ENCODE data around the gene OTUD6A. TPM values are rescaled to one million over a fixed set of nuclear protein-coding genes. Genes with fewer than 3 reads are reported as not detected.

Gene OTUD6A
- total RNA-seq, 4 donors from 2014 or later: not detected

- DNase-seq: no peak
- H3K9me3 ChIP-seq: no peaks in the 10 kb centered on the region
- no peaks in the 10 kb centered on the region for H3K27me3 ChIP-seq
- intact Hi-C loops (cut with DNase I; ENCODE audit: low total_unique reads): no loop called here
- H3K4me1 ChIP-seq: no peaks in the 10 kb centered on the region
- no peaks in the 10 kb centered on the region for H3K36me3 ChIP-seq
- H3K4me3 ChIP-seq: no peak overlapping the region
- no peak overlapping the region for H3K27ac ChIP-seq
- TF ChIP-seq POLR2A (IDR thresholded peaks at IDR 0.05): no peak
- TF ChIP-seq, protein P1, sequence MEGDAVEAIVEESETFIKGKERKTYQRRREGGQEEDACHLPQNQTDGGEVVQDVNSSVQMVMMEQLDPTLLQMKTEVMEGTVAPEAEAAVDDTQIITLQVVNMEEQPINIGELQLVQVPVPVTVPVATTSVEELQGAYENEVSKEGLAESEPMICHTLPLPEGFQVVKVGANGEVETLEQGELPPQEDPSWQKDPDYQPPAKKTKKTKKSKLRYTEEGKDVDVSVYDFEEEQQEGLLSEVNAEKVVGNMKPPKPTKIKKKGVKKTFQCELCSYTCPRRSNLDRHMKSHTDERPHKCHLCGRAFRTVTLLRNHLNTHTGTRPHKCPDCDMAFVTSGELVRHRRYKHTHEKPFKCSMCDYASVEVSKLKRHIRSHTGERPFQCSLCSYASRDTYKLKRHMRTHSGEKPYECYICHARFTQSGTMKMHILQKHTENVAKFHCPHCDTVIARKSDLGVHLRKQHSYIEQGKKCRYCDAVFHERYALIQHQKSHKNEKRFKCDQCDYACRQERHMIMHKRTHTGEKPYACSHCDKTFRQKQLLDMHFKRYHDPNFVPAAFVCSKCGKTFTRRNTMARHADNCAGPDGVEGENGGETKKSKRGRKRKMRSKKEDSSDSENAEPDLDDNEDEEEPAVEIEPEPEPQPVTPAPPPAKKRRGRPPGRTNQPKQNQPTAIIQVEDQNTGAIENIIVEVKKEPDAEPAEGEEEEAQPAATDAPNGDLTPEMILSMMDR (IDR thresholded peaks at IDR 0.05): no peak
Measured at GRCh38 chrX:70044541-70045245, 17.6 kb upstream of the OTUD6A start.

- no peak for DNase-seq
- intact Hi-C loops (cut with DNase I; ENCODE audit: low total_unique reads): no loop called here
- H3K27ac ChIP-seq: no peak overlapping the region
- TF ChIP-seq, protein P1 (IDR thresholded peaks at IDR 0.05): no peak
- no peak for TF ChIP-seq POLR2A (IDR thresholded peaks at IDR 0.05)
- no peak overlapping the region for H3K4me3 ChIP-seq
- no peaks in the 10 kb centered on the region for H3K9me3 ChIP-seq
- H3K4me1 ChIP-seq: no peaks in the 10 kb centered on the region
- H3K27me3 ChIP-seq: no peaks in the 10 kb centered on the region
- H3K36me3 ChIP-seq: no peaks in the 10 kb centered on the region
Measured at GRCh38 chrX:70046978-70047377, 15.3 kb upstream of the OTUD6A start.

DNA sequence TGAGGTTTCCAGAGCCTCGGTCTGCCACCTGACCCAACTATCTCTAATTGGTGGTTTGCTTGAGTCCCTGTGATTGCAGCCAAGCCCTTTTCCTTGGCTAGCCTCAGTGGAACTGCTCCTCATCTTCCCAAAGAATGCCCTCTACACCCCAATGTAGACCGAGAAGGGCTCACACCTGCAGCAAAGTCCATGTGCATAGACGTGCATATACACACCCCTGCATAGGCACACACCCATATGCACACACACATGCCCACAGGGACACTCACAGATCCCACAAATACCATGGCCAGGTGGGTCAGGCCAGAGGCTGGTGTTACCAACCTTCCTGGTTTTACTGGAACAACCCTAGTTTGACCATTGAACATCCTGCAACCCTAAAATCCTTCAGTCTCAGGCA is 12.9 kb upstream of the OTUD6A start:
- DNase-seq: no peak
- intact Hi-C loops (cut with DNase I; ENCODE audit: low total_unique reads): no loop called here
- no peak for TF ChIP-seq POLR2A (IDR thresholded peaks at IDR 0.05)
- TF ChIP-seq, protein P1 (IDR thresholded peaks at IDR 0.05): no peak
- no peaks in the 10 kb centered on the region for H3K36me3 ChIP-seq
- H3K27me3 ChIP-seq: no peaks in the 10 kb centered on the region
- H3K4me3 ChIP-seq: no peak overlapping the region
- H3K9me3 ChIP-seq: no peaks in the 10 kb centered on the region
- no peak overlapping the region for H3K27ac ChIP-seq
- H3K4me1 ChIP-seq: no peaks in the 10 kb centered on the region

GRCh38 chrX:70049925-70050324 is 12.3 kb upstream of the OTUD6A start, which contains the start of gene AWAT2:
TSS of gene AWAT2 (minus strand) at chrX:70049938. CDS start at chrX:70049932, 6 bp downstream.
- H3K9me3 ChIP-seq: no peaks in the 10 kb centered on the region
- intact Hi-C loops (cut with DNase I; ENCODE audit: low total_unique reads): no loop called here
- H3K36me3 ChIP-seq: no peaks in the 10 kb centered on the region
- TF ChIP-seq, protein P1 (IDR thresholded peaks at IDR 0.05): no peak
- TF ChIP-seq POLR2A (IDR thresholded peaks at IDR 0.05): no peak
- no peak within 1 kb of the TSS for H3K4me3 ChIP-seq
- no peak for DNase-seq
- H3K27ac ChIP-seq: no peak within 1 kb of the TSS
- no peaks in the 10 kb centered on the region for H3K27me3 ChIP-seq
- no peaks in the 10 kb centered on the region for H3K4me1 ChIP-seq

GRCh38 chrX:70052895-70053615 is 9.2 kb upstream of the OTUD6A start:
- H3K9me3 ChIP-seq: no peaks in the 10 kb centered on the region
- H3K36me3 ChIP-seq: no peaks in the 10 kb centered on the region
- H3K4me3 ChIP-seq: no peak overlapping the region
- no peaks in the 10 kb centered on the region for H3K27me3 ChIP-seq
- intact Hi-C loops (cut with DNase I; ENCODE audit: low total_unique reads): no loop called here
- H3K4me1 ChIP-seq: no peaks in the 10 kb centered on the region
- TF ChIP-seq POLR2A (IDR thresholded peaks at IDR 0.05): no peak
- TF ChIP-seq, protein P1 (IDR thresholded peaks at IDR 0.05): no peak
- H3K27ac ChIP-seq: no peak overlapping the region
- DNase-seq: no peak

Data from uterus (tissue), 4 donors.